Adipocyte (in vitro differentiated cells): Measurements from ENCODE around the gene CBX2.

Source experiments
- DNase-seq: peaks from one replicate; pipeline ENCODE4 v3.0.0-alpha.2; 2015; ENCODE audit warnings: low read depth
- H3K27me3 ChIP-seq: replicated peaks from 2 replicates; pipeline ENCODE4 v1.7.0; 2013; ENCODE audit warnings: mild to moderate bottlenecking, low read length, moderate library complexity; ENCODE audit not compliant: control insufficient read depth, insufficient read depth
- H3K36me3 ChIP-seq: 2 replicates; pipeline ENCODE4 v1.7.0; 2013; ENCODE audit warnings: low read length, mild to moderate bottlenecking, moderate library complexity; ENCODE audit not compliant: control insufficient read depth, insufficient read depth, severe bottlenecking
- H3K4me1 ChIP-seq: 2 replicates; pipeline ENCODE4 v1.7.0; 2013; ENCODE audit warnings: mild to moderate bottlenecking, low read length, moderate library complexity; ENCODE audit not compliant: control insufficient read depth, insufficient read depth
- H3K4me3 ChIP-seq: 2 replicates; pipeline ENCODE4 v1.7.0; 2013; ENCODE audit warnings: mild to moderate bottlenecking, low read length, moderate library complexity
- H3K9ac ChIP-seq: 2 replicates; pipeline ENCODE4 v1.7.0; 2013; ENCODE audit warnings: mild to moderate bottlenecking, low read length, moderate library complexity
- H3K9me3 ChIP-seq: 2 replicates; pipeline ENCODE4 v1.7.0; 2013; ENCODE audit warnings: mild to moderate bottlenecking, low read length, moderate library complexity; ENCODE audit not compliant: control insufficient read depth

CBX2 gene

DNA sequence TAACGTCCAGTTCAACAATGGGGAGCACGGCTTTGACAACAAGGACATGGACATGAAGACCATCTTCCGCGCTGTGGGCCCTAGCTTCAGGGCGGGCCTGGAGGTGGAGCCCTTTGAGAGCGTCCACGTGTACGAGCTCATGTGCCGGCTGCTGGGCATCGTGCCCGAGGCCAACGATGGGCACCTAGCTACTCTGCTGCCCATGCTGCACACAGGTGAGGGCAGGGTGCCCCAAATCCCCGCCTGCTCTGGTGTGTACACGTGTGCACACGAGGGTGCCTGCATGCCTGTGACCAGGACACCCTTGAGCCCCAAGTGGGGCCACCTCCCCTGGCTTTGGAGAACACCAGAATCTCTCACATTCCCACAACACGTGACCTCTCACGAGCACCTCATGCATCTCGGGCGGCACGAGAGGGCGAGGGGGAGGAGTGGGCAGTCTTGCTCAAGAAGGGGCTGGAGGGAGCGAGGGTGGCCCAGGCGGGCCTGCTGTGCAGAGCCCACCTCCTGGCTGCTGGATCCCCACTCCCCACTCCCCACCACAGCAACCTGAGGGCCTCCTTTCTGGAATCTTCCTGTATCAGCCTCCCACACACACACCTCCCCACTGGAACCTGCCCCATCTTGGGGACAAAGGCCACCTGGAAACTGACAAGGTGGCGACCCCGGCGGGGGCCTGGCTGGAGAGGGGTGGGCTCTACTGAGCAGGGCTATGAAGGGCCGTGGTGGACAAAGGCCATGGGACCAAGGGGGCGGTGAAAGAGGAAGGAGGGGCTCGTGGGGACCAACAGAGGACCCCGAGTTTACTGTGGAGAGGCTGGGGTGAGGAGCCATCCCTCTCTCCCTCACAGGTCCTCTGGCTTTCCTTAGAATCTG is 40.7 kb upstream of the CBX2 start:
- no peak overlapping the region for H3K9ac ChIP-seq
- H3K4me3 ChIP-seq, result no peak overlapping the region
- no peaks in the 10 kb centered on the region for H3K4me1 ChIP-seq
- H3K27me3 ChIP-seq, result peaks cover 53% of the 10 kb centered on the region
- H3K9me3 ChIP-seq, result no peaks in the 10 kb centered on the region
- H3K36me3 ChIP-seq, result no peaks in the 10 kb centered on the region
- no peak for DNase-seq

DNA sequence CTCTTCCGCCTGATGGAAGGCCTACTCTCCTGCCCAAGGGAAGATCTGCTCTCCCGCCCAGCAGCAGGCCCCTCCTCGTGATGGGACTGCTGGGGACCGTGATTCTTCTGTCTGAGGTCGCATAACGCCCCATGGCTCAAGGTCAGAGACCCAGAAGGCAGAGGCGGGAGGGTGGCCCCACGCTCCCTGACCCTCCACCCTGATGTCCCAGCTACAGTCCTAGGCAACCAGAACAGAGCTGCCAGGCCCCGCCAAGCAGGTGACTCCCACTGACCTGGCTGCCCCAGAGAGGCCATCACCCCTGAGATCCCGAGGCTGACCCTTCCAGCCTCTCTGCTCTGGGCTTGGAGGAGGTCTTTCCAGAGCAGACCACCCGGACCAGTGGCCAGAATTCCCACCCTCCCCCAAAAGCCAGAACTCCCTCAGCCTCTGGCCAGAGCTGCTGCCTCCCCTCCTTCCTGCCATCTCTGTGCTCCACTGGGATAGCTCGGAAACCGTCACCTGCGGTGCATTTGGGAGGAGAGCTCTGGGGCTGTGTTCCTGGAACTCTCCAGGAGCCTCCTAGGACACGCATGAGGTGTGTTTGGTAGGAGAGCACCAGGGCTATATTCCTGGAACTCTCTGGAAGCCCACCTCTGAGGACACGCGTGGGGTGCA is 39.9 kb upstream of the CBX2 start:
- Histone ChIP-seq H3K9ac (no peak overlapping the region), H3K36me3 (no peaks in the 10 kb centered on the region), H3K4me1 (no peaks in the 10 kb centered on the region), H3K27me3 (peaks cover 60% of the 10 kb centered on the region), H3K9me3 (no peaks in the 10 kb centered on the region), H3K4me3 (no peak overlapping the region)
- no peak for DNase-seq

DNA sequence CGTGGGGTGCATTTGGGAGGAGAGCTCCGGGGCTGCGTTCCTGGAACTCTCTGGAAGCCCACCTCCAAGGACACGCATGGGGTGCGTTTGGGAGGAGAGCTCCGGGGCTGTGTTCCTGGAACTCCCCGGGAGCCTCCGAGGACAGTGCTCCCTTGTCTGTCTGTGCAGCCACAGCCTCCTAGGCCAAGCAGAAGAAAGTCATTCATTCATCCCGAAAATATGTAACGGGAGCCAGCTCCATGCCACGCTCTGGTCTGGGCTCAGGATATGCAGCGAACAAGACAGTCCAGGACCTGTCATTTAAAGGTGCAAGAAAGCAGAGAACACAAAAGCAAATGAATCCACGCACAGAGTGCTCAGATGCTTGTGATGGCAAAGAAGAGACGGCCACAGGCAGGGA is 39.3 kb upstream of the CBX2 start:
- Histone ChIP-seq H3K27me3 (peaks cover 66% of the 10 kb centered on the region), H3K4me1 (no peaks in the 10 kb centered on the region), H3K9ac (no peak overlapping the region), H3K4me3 (no peak overlapping the region), H3K36me3 (no peaks in the 10 kb centered on the region), H3K9me3 (no peaks in the 10 kb centered on the region)
- DNase-seq, result no peak

DNA sequence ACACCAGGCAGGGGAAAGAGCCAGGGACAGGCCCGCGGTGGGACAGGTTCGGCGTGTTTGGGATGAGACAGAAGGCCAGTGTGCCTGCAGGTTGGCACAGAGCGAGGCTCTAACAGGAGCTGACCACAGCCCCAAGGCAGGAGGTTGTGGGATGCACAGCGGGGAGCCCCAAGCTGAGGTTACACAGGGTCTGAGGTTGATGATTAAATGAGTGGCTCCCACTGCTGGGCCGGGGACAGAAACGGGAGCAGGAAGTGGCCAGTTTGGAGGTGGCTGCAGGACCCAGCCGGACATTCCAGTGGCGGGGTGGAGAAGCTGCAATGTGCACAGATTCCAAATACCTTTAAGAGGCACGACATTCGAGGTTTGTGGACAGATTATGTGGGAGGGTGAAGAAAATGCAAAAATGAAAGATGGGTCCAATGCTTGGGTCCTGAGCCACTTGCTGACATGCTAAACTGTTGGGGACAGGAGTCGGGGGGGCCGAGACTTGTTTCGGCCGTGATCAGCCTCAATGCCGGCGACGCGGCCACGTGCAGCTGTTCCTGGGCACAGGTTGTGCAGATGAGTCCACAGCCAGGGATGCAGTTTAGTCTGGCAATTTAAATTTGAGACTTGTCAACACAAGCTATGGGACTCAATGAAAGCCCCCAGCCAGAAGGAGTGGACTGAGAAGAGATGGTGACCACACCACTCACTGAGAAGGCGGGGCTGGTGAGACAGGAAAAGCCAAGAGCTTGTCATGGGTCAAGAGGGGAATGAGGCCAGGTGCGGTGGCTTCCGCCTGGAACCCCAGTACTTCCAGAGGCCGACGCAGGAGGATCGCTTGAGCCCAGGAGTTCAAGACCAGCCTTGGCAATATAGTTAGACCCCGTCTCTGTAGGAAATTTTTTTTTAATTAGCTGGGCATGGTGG is 38.5 kb upstream of the CBX2 start:
- H3K4me1 ChIP-seq, result no peaks in the 10 kb centered on the region
- no peak for DNase-seq

DNA sequence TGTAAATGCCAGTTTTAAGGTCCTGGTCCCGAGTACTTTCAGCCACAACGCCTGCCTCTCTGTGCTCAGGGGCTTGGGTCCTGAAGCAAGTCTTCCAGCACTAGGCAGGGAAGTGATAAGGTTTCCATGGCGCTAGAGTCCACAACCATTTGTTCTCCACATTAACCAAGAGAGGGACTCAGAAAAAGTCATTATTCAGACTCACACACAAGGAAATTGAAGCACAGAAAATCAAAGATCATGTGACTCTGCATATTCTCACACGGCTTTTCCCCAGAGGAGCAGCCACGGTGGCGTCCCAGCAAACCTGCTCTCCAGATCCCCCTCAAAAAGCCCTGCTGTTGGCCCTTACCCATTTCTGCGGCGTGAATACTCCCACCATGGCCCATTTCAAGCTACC is 37.5 kb upstream of the CBX2 start:
- H3K9ac ChIP-seq, result no peak overlapping the region
- DNase-seq, result no peak
- no peaks in the 10 kb centered on the region for H3K36me3 ChIP-seq
- no peaks in the 10 kb centered on the region for H3K4me1 ChIP-seq
- H3K9me3 ChIP-seq, result no peaks in the 10 kb centered on the region
- H3K27me3 ChIP-seq, result peaks cover 78% of the 10 kb centered on the region
- no peak overlapping the region for H3K4me3 ChIP-seq

More for the DNA sequence above, 38.5 kb upstream of the CBX2 start:
- H3K36me3 ChIP-seq, result no peaks in the 10 kb centered on the region
- H3K27me3 ChIP-seq, result peaks cover 72% of the 10 kb centered on the region
- H3K9me3 ChIP-seq, result no peaks in the 10 kb centered on the region
- no peak overlapping the region for H3K4me3 ChIP-seq
- H3K9ac ChIP-seq, result no peak overlapping the region

DNA sequence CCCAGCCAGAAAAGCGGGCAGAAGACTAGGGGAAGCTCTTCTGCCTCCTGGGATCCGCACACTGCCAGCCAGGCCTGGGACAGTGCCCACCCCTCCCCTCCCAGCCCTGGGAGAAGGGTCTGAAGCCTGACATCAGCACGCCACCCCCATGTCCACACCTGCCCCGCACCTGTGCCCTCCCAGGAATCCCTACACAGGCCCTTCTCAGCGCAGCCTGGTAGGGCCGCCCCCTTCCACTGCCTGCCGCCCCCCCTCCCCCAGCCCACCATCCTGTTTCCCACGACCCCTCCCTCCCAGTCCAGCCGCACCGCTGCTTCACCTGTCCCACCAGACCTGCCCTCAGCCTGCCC is 36.6 kb upstream of the CBX2 start:
- Histone ChIP-seq H3K4me1 (no peaks in the 10 kb centered on the region), H3K36me3 (no peaks in the 10 kb centered on the region), H3K9me3 (no peaks in the 10 kb centered on the region), H3K27me3 (peaks cover 84% of the 10 kb centered on the region), H3K9ac (no peak overlapping the region), H3K4me3 (no peak overlapping the region)
- no peak for DNase-seq

DNA sequence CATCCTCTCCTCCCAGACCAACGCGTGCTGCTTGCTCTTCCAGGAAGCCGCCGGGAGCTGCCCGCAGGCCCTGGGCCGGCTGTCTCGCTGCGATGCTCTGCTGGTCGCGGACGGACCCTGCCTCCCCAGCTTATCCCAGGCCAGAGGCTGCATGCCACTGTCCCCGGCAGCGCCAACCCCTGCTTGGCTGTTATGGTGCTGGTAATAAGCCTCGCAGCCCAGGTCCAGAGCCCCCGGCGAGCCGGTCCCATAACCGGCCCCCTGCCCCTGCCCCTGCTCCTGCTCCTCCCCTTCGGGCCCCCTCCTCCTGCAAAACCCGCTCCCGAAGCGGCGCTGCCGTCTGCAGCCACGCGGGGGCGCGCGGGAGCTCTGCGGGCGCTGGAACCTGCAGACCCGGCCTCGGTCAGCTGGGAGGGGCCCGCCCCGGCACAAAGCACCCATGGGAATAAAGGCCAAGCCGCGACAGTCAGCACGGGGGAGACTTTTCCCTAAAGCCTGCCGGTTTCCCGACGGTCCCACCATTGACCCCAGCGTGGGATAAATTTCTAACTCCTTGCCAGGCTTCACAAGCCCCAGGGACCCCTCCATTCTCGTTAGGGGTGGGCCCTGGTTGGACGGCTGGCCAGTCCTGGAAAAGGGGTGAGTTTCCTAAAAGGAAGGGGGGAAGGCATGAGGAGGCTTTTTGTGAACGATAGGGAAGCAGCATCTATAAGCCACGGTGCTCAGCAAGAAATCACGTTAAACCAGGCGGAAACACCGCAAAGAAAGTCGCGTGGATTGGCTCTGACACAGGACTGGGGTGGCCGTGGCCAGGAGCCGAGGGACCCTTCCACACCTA is 36.0 kb upstream of the CBX2 start:
- DNase-seq, result peak; percentile 82
- no peaks in the 10 kb centered on the region for H3K36me3 ChIP-seq
- H3K9ac ChIP-seq, result no peak overlapping the region
- no peaks in the 10 kb centered on the region for H3K9me3 ChIP-seq
- H3K4me1 ChIP-seq, result no peaks in the 10 kb centered on the region
- H3K4me3 ChIP-seq, result no peak overlapping the region
- peaks cover 84% of the 10 kb centered on the region for H3K27me3 ChIP-seq

DNA sequence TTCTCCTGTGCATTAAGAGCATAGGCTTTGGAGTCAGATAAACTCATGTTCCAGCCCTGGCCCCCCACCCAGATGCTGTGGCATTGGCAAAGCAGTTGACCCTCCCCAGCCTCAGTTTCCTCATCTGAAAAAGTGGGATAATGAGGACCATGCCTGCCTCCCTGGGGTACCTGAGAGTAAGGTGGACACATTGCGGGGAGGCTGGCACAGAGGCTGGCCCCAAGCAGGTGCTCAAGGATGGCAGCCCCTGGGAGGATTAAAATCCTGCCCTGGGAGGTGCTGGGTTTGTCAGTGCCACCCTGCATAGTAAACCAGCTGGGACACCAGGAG is 35.4 kb upstream of the CBX2 start:
- H3K4me3 ChIP-seq, result no peak overlapping the region
- no peaks in the 10 kb centered on the region for H3K9me3 ChIP-seq
- no peak overlapping the region for H3K9ac ChIP-seq
- H3K36me3 ChIP-seq, result no peaks in the 10 kb centered on the region
- H3K4me1 ChIP-seq, result no peaks in the 10 kb centered on the region
- peaks cover 85% of the 10 kb centered on the region for H3K27me3 ChIP-seq
- DNase-seq, result no peak

DNA sequence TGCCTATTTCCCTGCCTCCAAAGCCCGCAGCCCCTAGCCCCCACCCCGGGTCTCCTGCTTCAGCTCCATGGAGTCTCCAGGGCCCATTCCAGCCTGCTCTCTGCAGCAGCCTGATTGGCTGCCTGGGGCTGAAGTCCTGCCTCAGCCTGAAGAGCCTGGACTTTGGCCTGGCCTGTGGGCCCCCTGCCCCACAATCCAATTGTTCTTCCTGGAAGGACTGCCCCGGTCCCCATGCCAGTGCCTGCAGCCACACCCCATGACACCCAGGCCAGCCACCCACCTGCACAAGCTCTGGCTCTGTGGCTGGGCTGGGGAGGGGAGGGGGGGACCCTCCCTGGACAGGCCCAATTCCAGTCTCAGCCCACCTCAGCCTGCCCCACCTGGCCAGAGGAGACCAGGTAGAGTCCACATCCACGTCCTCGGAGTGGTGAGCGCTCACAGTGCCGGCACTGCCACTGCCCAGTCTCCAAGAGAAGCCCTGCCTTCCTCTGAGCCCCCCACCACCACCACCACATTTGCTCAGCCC is 34.9 kb upstream of the CBX2 start:
- no peak overlapping the region for H3K4me3 ChIP-seq
- H3K36me3 ChIP-seq, result no peaks in the 10 kb centered on the region
- H3K4me1 ChIP-seq, result peaks cover 3% of the 10 kb centered on the region
- no peak for DNase-seq
- no peaks in the 10 kb centered on the region for H3K9me3 ChIP-seq
- peaks cover 85% of the 10 kb centered on the region for H3K27me3 ChIP-seq
- H3K9ac ChIP-seq, result no peak overlapping the region

DNA sequence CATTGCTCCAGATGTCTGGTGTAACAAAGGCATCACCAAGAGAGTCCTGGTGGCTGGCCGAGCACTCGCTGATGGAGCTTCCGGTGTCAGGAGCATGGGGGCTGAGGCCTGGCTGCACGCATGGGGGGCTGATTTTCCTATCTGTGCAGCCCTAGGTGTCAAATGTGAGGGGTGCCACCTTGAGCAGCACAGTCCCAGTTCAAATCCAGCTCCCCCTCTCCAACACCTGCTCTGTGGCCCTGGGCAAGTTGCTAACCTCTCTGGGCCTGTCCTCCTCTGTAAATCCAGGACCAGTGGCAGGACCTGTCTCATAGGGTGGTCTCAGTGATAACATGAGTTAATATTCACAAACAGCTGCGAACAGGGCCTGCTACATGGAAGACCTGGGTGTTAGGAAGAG is 34.3 kb upstream of the CBX2 start:
- H3K9me3 ChIP-seq, result no peaks in the 10 kb centered on the region
- peaks cover 85% of the 10 kb centered on the region for H3K27me3 ChIP-seq
- H3K4me3 ChIP-seq, result no peak overlapping the region
- no peak overlapping the region for H3K9ac ChIP-seq
- peaks cover 3% of the 10 kb centered on the region for H3K4me1 ChIP-seq
- no peaks in the 10 kb centered on the region for H3K36me3 ChIP-seq
- no peak for DNase-seq
